HG03469 (cell line): Measurements from ENCODE around the gene GNS.
"Not testable (repeated sequence)": the region's sequence is repeated elsewhere in the genome, so short reads cannot be mapped to it uniquely, and the experiment has no call there.

Source experiments
- ATAC-seq: cut with Tn5 transposase; IDR thresholded peaks from one replicate; pipeline ENCODE4 v1.9.1; 2021; ENCODE audit warnings: mild to moderate bottlenecking, moderate library complexity, moderate number of reproducible peaks; ENCODE audit not compliant: unreplicated experiment

Gene GNS

DNA sequence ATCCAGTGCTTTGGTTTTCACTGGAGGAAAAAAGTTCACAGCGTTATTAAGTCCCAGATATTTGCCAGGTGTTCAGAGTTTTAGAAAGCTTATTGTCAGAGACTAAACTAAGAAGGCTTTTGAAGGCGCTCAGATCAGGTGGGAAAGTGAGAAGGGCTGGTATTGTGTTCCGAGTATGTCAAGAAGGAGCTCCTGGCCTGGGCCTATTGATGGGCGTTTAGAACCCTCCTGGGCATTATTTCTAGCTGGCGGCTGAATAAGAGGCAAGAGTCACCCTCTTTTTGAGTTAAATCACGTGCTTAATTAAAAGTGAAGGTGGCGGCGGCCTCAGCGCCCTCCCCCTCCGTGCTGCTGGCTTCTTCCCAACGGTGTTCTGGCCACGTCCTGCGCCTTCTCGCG, 20.9 kb upstream of the GNS start:
- no peak for ATAC-seq

DNA sequence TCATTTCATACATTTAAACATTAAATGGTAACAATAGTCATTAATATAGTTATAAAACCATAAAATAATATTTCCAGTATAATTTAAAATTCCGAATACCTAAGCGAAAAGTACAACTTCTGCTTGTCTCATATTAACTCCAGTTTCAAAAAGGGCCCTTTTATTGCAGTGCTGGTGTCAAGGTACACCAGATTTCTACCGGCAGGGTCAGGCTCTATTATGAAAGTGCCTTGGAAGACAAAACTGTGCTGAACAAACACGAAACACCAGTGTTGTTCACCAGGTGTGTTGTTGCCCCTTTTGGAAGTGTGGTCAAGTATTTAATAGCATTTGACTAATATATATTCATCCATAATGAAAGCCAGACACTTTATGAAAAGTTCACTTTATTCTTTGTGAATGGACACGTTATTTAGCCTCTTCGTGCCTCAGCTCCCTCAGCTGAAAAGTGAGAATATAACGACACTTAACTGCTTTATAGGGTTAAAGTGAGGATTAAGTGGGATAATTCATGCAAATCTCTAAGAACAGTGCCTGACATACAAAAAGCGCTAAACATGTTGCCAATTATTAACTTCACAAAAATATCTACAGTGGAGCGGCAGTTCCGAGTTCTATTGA, 20.3 kb upstream of the GNS start:
- no peak for ATAC-seq

DNA sequence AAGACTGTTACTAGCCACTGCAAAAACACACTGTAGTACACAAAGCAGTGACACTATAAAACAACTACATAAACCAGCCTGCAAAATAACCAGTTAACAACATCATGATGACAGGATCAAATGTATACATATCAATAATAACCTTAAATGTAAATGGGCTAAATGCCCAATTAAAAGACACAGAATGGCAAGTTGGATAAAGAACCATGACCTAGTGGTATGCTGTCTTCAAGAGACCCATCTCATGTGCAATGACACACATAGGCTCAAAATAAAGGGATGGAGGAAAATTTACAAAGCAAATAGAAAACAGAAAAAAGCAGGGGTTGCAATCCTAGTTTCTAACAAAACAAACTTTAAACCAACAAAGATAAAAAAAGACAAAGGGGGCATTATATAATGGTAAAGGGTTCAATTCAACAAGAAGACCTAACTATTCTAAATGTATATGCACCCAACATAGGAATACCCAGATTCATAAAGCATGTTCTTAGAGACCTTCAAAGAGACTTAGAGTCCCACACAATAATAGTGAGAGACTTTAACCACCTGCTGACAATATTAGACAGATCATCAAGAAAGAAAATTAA, 16.0 kb upstream of the GNS start:
- not testable (repeated sequence) for ATAC-seq

DNA sequence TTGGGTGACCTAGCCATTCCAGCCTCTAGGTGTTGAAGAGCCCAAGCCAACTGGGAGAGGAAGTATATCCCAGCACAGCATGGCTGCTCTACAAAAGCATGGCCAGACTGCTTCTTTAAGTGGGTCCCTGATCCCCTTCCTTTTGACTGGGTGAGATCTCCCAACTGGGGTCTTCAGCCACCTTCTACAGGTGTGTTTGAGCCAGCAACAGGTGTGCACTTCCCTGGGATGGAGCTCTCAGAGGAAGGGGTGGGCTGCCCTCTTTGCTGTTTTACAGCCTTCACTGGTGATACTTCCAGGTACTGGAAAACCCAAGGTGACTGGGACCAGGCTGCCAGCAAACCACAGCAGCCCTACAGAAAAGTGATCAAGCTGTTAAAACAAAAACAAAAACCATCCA, 14.2 kb upstream of the GNS start:
- ATAC-seq: no peak

DNA sequence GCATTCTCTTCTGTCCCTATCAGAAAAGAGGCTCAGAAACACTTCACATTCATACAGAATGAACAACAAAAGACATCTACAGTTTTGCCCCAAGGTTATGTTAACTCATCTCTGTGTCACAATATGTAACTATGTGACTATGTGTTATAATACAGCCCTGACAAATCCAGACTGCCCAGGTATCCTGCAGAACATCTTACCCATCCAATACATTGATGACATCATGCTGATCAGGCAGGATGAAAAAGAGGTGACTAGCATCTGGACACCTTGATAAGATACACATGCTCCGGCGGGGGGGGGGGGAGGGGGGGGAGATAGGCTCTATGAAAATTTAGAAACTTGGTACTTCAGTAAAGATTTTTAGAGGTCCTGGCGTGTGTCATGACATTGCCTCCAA, 8.3 kb upstream of the GNS start:
- no peak for ATAC-seq

DNA sequence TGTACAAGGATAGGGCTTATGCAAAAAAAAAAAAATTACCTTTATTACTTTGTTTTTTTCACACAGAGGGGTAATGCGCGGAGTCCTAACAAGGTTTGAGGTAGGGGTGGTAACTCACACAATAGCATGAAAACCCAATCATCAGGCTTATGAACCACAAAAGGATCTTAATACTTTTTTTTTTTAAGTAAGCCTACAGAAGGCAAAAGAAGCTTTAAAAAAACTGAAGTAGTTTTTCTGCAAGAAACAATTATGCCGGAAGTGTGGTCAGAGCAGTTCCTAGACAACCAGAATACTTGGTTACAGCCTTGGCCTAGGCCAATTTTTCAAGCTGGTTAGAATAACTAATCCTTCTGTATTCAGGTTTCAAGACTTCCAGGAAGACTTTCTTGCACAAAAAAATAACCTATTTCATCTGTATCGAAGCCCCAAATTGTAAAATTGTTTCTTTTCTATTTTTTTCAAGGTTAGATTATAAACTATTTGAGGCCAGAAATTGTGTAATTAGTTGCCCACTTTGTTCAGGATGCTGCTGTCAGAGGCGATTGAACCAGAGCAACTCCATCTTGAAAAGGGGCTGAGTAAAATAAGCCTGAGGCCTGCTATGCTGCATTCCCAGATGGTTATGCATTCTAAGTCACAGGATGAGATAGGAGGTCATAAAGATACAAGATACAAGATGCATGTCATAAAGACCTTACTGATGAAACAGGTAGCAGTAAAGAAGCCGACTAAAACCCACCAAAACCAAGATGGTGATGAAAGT, 1.8 kb upstream of the GNS start:
- no peak for ATAC-seq

DNA sequence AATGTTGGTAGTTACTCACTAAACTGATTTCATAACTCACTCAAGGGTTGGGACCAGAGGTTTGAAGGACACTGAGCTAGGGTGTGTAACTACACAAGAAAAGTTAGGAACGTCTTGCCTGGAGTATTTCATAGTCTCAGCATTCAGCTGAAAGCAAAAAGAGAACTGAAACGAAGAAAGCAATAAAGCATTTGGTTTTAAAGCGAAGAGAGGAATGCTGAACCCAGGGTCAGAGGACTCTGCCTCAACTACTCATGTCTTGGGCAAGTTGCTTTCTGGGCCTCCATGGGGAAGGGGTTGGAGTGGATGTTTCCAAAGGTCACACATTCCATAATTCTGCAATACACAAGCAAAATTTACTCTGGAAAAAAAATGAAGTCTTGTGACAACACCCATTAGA, 1.4 kb downstream of the GNS start:
- no peak for ATAC-seq

DNA sequence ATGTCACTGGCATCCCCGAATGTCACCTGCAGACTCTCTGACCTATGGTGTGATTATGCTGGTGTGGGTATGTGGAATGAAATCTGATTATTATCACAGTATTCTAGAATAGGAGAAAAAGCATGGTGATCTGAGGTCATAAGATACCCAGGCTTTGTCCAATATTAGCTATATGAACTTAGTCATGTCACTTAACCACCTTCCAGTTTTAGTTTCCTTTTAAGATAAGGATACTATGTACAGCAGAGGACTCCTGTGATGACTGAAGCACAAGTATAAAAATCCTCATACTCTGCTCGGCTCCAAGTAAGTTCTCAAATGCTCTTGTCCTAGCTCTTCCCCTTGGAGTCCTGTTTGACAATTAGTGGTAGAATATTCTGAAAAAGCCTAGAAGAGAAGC, 2.8 kb downstream of the GNS start:
- ATAC-seq: no peak

DNA sequence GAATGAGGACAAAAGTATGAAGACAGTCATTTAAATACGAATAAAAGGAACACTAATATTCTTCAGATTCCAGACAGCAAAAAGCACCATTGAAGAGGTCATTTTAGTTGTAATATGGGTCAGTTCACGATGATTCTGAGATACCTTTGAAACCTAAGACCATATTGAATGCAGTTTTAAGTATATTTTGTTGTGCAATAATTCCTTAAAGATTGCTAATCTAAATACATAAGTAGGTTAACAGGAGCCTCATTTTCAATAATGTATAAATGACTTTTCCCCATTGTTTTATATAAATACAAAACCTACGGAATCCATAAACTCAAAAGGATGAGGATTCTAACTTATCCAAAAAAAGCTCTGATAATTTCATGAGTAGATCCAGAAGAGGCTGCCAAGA, 5.8 kb downstream of the GNS start:
- no peak for ATAC-seq

DNA sequence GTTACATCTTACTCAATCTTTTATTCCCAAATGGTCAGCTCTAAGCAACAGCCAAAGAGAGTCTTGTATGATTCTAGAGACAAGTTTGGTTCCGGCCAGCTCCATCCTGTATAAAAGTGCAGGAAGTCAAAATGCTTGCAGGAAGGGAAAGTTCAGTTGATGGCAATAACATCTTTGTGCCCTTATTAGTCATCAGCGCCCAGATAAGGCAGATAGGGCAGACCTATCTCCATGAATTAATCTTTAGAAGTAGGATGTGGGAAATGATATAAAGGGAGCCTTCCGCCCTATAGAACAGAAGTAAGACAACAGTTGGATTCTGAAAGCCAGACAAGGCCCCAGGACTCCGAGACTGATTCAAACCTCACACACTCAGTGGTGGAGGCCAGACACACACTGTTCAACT, 6.4 kb downstream of the GNS start:
- ATAC-seq: no peak

DNA sequence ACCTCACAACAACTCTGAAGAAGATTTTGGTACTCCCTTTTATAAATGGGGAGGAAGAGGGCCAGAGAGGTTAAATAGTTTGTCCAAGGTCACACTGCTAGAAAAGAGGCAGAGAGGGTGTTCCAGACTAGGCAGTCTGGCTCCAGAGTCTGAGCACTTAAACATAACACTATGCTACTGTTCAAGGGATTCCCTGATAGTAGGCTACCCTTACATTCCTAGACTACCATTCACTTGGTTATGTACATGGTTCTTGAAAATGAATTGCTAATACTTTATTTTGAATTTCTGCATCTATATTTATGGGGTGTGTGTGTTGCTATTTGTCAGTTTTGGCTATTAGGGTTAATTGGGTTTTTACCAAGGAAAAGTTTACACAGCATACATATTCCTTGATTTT, 7.2 kb downstream of the GNS start:
- ATAC-seq: no peak

DNA sequence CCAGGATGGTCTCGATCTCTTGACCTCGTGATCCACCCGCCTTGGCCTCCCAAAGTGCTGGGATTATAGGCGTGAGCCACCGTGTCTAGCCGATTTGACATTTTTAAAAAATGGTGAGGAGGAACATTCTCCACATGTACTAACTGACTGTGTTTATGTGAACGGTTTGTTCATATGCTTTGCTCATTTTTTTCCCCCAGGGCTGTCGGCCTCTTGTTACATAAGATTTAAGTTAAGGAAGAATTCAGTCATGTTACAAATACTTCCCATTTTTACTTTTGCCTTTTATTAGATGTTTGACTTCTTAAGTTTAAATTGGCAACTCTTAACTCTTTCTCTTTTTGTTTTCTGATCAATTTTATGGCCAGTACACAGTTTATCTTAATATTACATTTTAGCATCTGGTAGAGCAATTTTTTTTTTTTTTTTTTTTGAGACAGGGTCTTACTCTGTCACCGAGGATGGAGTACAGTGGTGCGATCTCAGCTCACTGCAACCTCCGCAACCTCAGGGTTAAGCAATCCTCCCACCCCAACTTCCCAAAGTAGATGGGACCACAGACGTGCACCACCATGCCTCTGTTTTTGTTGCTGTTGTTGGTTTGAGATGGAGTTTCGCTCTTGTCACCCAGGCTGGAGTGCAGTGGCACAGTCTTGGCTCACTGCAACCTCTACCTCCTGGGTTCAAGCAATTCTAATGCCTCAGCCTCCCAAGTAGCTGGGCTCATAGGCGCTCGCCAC, 9.6 kb downstream of the GNS start:
- ATAC-seq: no peak

DNA sequence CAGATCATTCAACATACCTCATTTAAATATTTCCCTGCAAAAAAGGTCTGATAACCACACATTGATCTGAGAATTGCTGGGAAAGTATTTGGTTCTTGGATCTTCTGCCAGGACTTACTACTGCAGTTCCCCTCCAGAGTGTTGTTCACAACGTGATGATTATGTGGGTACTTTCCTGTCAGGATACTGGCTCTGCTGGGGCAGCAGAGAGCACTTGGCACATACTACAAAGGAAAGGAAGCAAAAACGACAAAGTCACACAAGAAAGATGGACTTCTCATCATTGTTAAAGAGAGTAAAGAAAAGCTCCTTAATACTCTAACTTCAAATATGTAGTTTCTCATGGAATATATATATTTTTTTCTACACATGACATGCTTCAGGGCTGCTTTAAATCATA, 11.5 kb downstream of the GNS start:
- no peak for ATAC-seq

DNA sequence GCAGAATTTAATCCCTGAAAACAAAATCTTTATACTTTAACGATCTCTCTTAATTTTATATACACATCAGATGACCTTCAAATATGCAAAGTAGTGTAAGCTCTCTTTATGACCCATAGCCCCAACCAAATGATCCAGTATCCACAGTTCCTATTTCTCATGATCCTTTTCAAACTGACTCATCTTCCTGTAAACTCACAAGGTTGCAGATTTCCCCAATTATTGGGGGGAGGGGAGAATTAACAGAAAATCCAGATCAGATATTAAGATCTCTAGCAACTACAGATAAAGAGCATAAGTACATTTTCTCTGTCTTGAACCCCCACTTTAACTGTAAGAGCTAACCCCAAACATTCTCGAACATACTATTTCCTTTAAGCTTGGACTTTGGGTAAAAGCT, 12.5 kb downstream of the GNS start:
- ATAC-seq: no peak

DNA sequence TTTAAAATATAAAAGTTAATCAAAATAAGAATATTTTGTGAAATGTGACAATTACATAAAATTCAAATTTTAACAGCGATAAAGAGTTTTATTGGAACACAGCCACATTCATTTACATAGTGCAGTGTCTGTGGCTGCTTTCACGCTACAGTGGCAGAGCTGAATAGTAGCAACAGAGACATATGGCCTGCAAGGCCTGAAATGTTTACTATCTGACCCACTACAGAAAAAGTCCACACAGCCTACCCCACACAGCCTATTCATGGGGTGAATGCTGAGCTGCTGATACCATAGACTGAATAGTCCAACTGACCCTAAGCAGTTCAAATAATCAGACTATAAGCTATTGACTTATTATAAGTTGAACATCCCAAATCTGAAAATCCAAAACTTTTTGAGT, 13.2 kb downstream of the GNS start:
- ATAC-seq: no peak

DNA sequence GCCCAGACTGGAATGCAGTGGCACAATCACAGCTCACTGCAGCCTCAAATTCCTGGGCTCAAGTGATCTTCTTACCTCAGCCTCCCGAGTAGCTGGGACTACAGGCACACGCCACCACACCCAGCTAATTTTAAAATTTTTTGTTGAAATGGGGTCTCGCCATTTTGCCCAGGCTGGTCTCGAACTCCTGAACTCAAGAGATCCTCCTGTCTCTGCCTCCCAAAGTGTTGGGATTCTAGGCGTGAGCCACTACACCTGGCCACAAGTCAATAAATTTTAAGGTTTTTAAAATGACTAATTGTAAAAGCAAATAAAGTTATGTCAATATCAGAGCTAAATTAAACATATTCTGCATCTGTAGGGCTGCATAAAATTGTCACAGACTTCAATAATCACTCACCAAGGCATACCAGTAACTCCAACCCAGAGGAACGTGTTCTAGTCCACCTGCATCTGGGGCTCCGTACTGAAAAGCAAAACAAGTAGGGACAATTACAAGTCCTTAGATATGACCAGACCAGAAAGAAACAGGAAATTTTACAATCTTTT, 13.9 kb downstream of the GNS start:
- ATAC-seq: no peak

DNA sequence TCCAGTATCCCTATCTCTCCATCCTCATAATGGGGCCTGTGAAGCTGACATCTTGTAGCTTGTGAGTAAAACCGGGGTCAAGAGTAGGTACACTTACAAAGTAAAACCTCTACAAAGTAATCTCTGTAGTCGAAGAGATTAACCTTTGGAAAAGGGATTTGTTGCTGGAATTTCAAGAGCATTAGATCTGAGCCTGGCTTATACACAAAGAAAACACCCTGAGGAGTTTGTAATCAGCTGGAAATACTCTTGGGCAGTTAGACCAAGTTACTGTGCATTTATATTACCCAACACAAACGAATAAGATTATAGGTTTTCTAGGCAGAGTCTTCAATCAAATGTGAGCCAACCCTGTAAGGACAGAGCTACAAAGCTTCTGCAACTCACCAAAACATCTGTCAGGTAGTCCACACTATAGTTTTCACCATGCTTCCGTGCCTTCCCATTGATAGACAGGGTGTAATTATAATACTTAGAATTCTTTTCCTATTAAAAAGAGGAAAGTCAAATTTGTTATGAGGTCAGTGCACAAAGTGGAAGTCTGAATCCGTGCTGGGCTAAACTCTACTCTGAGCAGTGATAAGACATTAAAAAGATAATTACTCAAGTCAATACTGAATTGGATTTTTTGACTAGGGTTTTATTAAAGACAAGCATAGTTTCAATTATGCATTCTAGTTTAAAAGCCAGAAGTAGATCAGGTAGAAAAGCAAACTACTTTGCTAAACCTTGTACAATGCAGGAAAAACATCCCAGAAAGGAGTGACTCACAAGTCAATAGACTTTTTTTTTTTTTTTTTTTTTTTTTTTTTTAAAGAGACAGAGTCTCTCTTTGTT, 14.6 kb downstream of the GNS start:
- no peak for ATAC-seq

DNA sequence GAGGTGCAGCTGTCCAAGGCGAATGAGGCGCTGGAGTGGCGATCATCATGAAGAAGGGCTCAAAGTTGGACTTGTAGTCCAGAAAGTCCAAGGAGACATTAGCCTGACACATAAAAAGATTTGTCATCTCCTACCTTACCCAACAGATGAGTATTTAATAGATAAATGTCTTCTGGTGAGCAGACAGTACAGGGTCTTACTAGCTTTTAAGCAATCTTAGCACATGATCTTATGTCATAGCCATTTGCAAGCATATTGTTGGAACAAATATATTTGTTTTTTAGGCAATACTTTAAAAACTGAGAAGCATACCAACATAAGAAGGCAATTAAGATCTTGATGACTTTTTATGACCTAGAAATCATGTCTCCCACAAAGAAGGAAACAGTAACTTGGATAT, 16.0 kb downstream of the GNS start:
- no peak for ATAC-seq

DNA sequence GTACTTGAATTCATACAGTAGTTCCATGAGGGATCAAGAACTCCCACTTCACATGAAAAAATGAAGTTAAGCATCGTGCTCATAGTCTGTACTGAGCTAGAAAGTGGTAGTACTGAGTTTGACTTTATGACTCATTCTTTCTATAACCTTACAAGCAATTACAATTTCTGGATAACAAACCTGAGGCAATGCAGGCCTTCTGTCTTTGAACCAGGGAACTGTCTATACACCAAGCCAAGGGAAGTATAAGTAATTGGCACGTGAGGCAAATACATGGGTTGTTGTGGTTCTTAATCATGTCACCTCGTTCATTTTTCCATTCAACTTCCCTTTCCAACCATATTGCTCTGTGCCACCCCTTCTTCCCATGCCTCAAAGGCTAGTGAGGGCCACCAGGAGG, 16.8 kb downstream of the GNS start:
- ATAC-seq: no peak

DNA sequence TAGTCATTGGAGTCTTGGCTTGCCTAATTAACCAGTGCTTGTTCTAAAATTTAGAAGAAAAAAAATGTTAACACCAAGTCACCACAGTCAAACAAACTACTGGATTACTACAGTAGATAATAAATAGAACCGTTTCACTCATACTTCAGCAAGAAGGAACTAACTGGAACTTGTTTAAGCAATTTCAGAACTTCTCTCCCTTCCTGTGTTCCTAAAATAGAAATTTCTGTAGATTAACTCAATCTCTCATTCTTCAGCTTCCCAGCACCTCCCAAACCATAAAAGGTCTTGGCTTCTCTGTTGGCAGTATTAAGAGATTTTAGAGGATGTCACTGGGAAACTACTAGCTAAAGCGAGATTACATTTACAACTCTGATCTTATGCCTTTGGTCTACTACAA, 18.6 kb downstream of the GNS start:
- ATAC-seq: no peak

DNA sequence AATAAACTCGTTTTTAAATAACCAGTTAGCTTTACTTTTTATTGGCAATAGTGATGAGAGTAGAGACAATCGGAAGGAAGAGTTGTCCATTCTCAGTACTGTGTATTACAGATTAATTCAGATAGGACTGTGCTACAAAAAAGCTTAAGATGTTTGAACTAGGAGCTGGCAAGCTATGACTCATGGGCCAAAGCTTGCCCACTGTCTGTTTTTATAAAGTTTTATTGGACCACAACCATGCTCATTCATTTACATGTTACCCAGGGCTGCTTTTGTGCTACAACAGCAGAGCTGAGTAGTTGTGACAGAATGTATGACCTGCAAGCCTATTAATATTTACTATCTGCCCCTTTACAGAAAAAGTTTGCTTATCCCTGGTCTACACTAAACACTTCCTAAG, 19.4 kb downstream of the GNS start:
- no peak for ATAC-seq
